K562 (cell line): ENCODE data around the gene DESI2. TPM values are rescaled to one million over a fixed set of nuclear protein-coding genes. Genes with fewer than 3 reads are reported as not detected.

Source experiments
- ARID3A ChIP-seq: IDR thresholded peaks from 2 replicates; pipeline ENCODE4 v1.6.1; 2012; ENCODE audit warnings: low read depth, low read length, improper control_type of control experiment, borderline replicate concordance
- CTCF ChIP-seq, 3 experiments: IDR thresholded peaks in 2 of 3; conservative IDR thresholded peaks in 1 of 3; 2 replicates each; pipeline ENCODE4 v1.5.1; 2011 to 2012; ENCODE audit warnings: low read length in 3 of 3, mild to moderate bottlenecking in 3 of 3, control low read depth in 2 of 3, improper control_type of control experiment in 1 of 3, inconsistent platforms in 1 of 3, low read depth in 1 of 3, mixed read lengths in 1 of 3, moderate library complexity in 1 of 3; ENCODE audit not compliant: insufficient read depth in 2 of 3
- FUS ChIP-seq: fragments of 200-400 bp; formaldehyde crosslinking; optimal IDR thresholded peaks from 2 replicates; pipeline ENCODE3; 2017; ENCODE audit warnings: low read depth, low read length
- ZBTB9 ChIP-seq: fragments of 450-650 bp; formaldehyde crosslinking; IDR thresholded peaks from 2 replicates; pipeline ENCODE4 v1.4.0; 2020; ENCODE audit warnings: mild to moderate bottlenecking, moderate library complexity
- ZMIZ1 ChIP-seq, 2 experiments: fragments of 150-350 bp in 1 of 2; IDR thresholded peaks; 2 replicates each; pipeline ENCODE4 v1.6.1; 2012 to 2016; ENCODE audit warnings: low read depth in 2 of 2, low read length in 2 of 2, mild to moderate bottlenecking in 1 of 2, moderate library complexity in 1 of 2
- ZNF121 ChIP-seq: sonication (generic); formaldehyde crosslinking; conservative IDR thresholded peaks from 2 replicates; pipeline ENCODE4 v1.8.0; 2022; ENCODE audit warnings: missing genetic modification reagents
- ZNF41 ChIP-seq: fragments of 250-450 bp; sonication (Bioruptor Pico); conservative IDR thresholded peaks from 2 replicates; pipeline ENCODE4 v1.4.0; 2020; ENCODE audit warnings: mild to moderate bottlenecking
- ZNF551 ChIP-seq: fragments of 250-450 bp; sonication (Bioruptor Pico); IDR thresholded peaks from 2 replicates; pipeline ENCODE4 v1.5.0; 2021; ENCODE audit warnings: mild to moderate bottlenecking, moderate library complexity
- polyA plus RNA-seq, 8 experiments: library from polyadenylated mRNA; depleted of rRNA in 4 of 8; stranded (reverse) in 5 of 8; unstranded in 3 of 8; fragments of >200 nt; fragmentation: Nextera tagmentation in 2 of 8; fragmentation: Illumina TruSeq in 1 of 8; extraction: Ambion mirVana in 2 of 8; extraction: Trizol in 1 of 8; gene quantifications; 2 replicates each; pipeline versions ENCODE4 v1.2.1 to v1.2.3, GENCODE V29; 2011 to 2014; ENCODE audit warnings: inconsistent platforms in 1 of 8, missing spikeins in 1 of 8
- total RNA-seq, 7 experiments: library from RNA; depleted of rRNA in 6 of 7; stranded (reverse); fragments of >200 nt in 6 of 7; fragmentation: Illumina TruSeq in 2 of 7; extraction: Trizol in 2 of 7; gene quantifications; 2 replicates each; pipeline versions ENCODE4 v1.2.1 to v1.2.3, GENCODE V29; 2011 to 2021; ENCODE audit warnings: low replicate concordance in 1 of 7

Gene DESI2
- total and polyA plus RNA-seq, 9 of the 15 experiments (the other 6 are each of a cell fraction or from before 2014, with no cell fraction given): 17.4 to 59.4 (median 38.4) TPM

GRCh38 chr1:244651956-244652622, 837 bp upstream of the DESI2 start (continued):
- no peak for TF ChIP-seq CTCF (IDR thresholded peaks at IDR 0.05 in 2 of 3, conservative IDR thresholded peaks at IDR 0.05 in 1 of 3; ENCODE audit: insufficient read depth in 2 of 3, low read depth in 1 of 3, low read length in 3 of 3)
- TF ChIP-seq ARID3A: no peak
- TF ChIP-seq ZMIZ1 (IDR thresholded peaks at IDR 0.05; ENCODE audit: low read depth in 2 of 2, low read length in 2 of 2): no peak; a peak in 1 of 4 replicates
- TF ChIP-seq ZBTB9: no peak
- no peak for TF ChIP-seq FUS
- no peak for TF ChIP-seq ZNF121 (CRISPR knock-in tag)
- no peak for TF ChIP-seq ZNF551 (CRISPR knock-in tag)
- TF ChIP-seq ZNF41 (CRISPR knock-in tag): no peak
